Type B pancreatic cell (in vitro differentiated cells): Measurements from ENCODE around the gene OPA1. TPM values are rescaled to one million over a fixed set of nuclear protein-coding genes. Genes with fewer than 3 reads are reported as not detected.

ENCODE experiments used
- DNase-seq: peaks from one replicate; pipeline ENCODE4 v3.0.0; 2021; ENCODE audit warnings: mixed read lengths; ENCODE audit not compliant: unreplicated experiment; ENCODE audit errors: extremely low spot score
- H3K27ac Mint-ChIP-seq: 2 replicates; pipeline ENCODE4 v1.8.0; 2021; ENCODE audit warnings: mild to moderate bottlenecking, mixed read lengths
- H3K27me3 Mint-ChIP-seq: 2 replicates; pipeline ENCODE4 v1.8.0; 2021; ENCODE audit warnings: mixed read lengths
- H3K36me3 Mint-ChIP-seq: 2 replicates; pipeline ENCODE4 v1.8.0; 2021; ENCODE audit warnings: mixed read lengths
- H3K4me1 Mint-ChIP-seq: one replicate; pipeline ENCODE4 v1.8.0; 2021; ENCODE audit warnings: mixed read lengths; ENCODE audit not compliant: unreplicated experiment
- H3K4me3 Mint-ChIP-seq: 2 replicates; pipeline ENCODE4 v1.8.0; 2021; ENCODE audit warnings: mild to moderate bottlenecking, mixed read lengths
- H3K9me3 Mint-ChIP-seq: 2 replicates; pipeline ENCODE4 v1.8.0; 2021; ENCODE audit warnings: mixed read lengths
- total RNA-seq: library from RNA; stranded (reverse); gene quantifications from 2 replicates; pipeline ENCODE4 v1.2.1, GENCODE V29; 2021; ENCODE audit warnings: low replicate concordance
- TF ChIP-seq, protein P1 (sequence below): fragments of 200-600 bp; sonication (generic); conservative IDR thresholded peaks from 2 replicates; pipeline ENCODE4 v1.5.0; 2021; ENCODE audit warnings: antibody characterized with exemption, mild to moderate bottlenecking

Gene OPA1
- total RNA-seq, 1 donor from 2014 or later = 57.7 TPM

DNA sequence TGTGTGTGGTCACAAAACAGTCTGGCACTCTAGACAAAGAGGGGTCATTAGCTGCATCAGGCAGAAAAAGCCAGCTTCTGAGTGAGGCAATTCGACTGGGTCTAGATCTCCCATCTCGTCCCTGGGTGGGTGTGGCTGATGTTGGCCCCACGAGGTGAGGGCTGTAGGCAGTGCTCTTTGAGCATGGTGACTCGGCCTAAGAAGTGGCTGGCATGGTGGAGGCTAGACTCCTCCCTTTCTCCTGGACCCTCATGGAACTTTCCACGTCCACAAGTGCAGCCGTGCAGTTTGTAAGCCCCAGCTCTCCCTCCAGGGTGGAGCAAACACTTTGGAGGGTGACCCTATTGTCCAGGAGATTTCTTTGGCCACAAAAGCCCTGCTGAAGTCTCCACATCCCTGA, 134.1 kb downstream of the OPA1 start:
- DNase-seq = no peak
- Mint-ChIP-seq H3K36me3 (no peaks in the 10 kb centered on the region), H3K27me3 (peaks cover 7% of the 10 kb centered on the region), H3K9me3 (no peaks in the 10 kb centered on the region), H3K4me3 (no peak overlapping the region), H3K27ac (no peak overlapping the region), H3K4me1 (peaks cover 17% of the 10 kb centered on the region)
- TF ChIP-seq, protein P1, sequence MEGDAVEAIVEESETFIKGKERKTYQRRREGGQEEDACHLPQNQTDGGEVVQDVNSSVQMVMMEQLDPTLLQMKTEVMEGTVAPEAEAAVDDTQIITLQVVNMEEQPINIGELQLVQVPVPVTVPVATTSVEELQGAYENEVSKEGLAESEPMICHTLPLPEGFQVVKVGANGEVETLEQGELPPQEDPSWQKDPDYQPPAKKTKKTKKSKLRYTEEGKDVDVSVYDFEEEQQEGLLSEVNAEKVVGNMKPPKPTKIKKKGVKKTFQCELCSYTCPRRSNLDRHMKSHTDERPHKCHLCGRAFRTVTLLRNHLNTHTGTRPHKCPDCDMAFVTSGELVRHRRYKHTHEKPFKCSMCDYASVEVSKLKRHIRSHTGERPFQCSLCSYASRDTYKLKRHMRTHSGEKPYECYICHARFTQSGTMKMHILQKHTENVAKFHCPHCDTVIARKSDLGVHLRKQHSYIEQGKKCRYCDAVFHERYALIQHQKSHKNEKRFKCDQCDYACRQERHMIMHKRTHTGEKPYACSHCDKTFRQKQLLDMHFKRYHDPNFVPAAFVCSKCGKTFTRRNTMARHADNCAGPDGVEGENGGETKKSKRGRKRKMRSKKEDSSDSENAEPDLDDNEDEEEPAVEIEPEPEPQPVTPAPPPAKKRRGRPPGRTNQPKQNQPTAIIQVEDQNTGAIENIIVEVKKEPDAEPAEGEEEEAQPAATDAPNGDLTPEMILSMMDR = no peak

- peaks cover 28% of the 10 kb centered on the region for H3K4me1 Mint-ChIP-seq
Measured at GRCh38 chr3:193728429-193729087, 135.6 kb downstream of the OPA1 start.

DNA sequence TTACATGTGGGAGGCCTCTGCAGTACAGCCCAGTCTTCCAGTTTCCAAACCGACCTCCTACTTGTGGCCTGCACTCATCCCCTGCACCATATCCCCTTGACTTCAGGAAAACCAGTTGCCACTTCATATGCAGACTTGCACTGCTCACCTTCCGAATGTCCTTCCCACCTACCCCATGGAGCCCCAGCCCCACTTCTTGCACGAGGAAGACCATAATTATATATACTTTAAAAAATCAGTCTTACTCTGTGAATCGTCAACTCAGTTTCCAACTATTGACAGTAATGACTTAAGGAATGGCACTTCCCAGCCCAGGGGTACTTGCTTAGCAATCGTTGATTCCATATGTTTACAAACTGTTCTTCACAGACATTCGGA, 136.1 kb downstream of the OPA1 start:
- no peaks in the 10 kb centered on the region for H3K9me3 Mint-ChIP-seq

More at GRCh38 chr3:193728429-193729087, 135.6 kb downstream of the OPA1 start:
- TF ChIP-seq, protein P1 = no peak
- H3K36me3 Mint-ChIP-seq = no peaks in the 10 kb centered on the region
- no peak overlapping the region for H3K4me3 Mint-ChIP-seq
- H3K9me3 Mint-ChIP-seq = no peaks in the 10 kb centered on the region
- peak overlapping the region; percentile 55 for H3K27ac Mint-ChIP-seq
- DNase-seq = no peak
- peaks cover 7% of the 10 kb centered on the region for H3K27me3 Mint-ChIP-seq

GRCh38 chr3:193729601-193730000, 136.6 kb downstream of the OPA1 start:
- Mint-ChIP-seq H3K4me1 (peaks cover 33% of the 10 kb centered on the region), H3K9me3 (no peaks in the 10 kb centered on the region), H3K27me3 (peaks cover 13% of the 10 kb centered on the region), H3K4me3 (peak overlapping the region; percentile 55), H3K36me3 (no peaks in the 10 kb centered on the region), H3K27ac (no peak overlapping the region)
- TF ChIP-seq, protein P1 = no peak
- no peak for DNase-seq

More for the DNA sequence above, 136.1 kb downstream of the OPA1 start:
- TF ChIP-seq, protein P1 = no peak
- peaks cover 33% of the 10 kb centered on the region for H3K4me1 Mint-ChIP-seq
- H3K4me3 Mint-ChIP-seq = no peak overlapping the region
- H3K27ac Mint-ChIP-seq = peak overlapping the region; percentile 55
- H3K27me3 Mint-ChIP-seq = peaks cover 13% of the 10 kb centered on the region
- H3K36me3 Mint-ChIP-seq = no peaks in the 10 kb centered on the region
- DNase-seq = no peak

- H3K9me3 Mint-ChIP-seq = no peaks in the 10 kb centered on the region
- no peak overlapping the region for H3K27ac Mint-ChIP-seq
- H3K27me3 Mint-ChIP-seq = peaks cover 13% of the 10 kb centered on the region
- no peak overlapping the region for H3K4me3 Mint-ChIP-seq
- no peak for DNase-seq
- TF ChIP-seq, protein P1 = no peak
- H3K4me1 Mint-ChIP-seq = peaks cover 33% of the 10 kb centered on the region
- no peaks in the 10 kb centered on the region for H3K36me3 Mint-ChIP-seq
Measured at GRCh38 chr3:193730511-193730910, 137.5 kb downstream of the OPA1 start.
